ENCODE results near the gene DUSP12. TPM values are rescaled to one million over a fixed set of nuclear protein-coding genes. Genes with fewer than 3 reads are reported as not detected.
A peak's percentile ranks its signal among the peaks of the same experiment; 100 is the strongest.

Gene DUSP12
- total RNA-seq, result 10 to 100 TPM; 19.4 to 60.1 TPM
- 10 to 100 TPM; 15.0 to 27.1 TPM for polyA plus RNA-seq
- long read RNA-seq, donor 1, transcript DUSP12-203 (5 exons, 740 nt), result minor isoform, 7 of 34 reads
- long read RNA-seq, donor 1, transcript DUSP12-201 (6 exons, 1,270 nt), result major isoform, 18 of 34 reads
- long read RNA-seq, donor 1, partial matches to known transcripts, result 0 of 34 reads
- long read RNA-seq, donor 1, other reads (novel, unspliced or antisense), result 7 of 34 reads
- long read RNA-seq, donor 2, partial matches to known transcripts, result 7 of 13 reads
- long read RNA-seq, donor 2, other reads (novel, unspliced or antisense), result 0 of 13 reads
- long read RNA-seq, donor 3, transcript DUSP12-201 (6 exons, 1,270 nt), result major isoform, 7 of 15 reads
- long read RNA-seq, donor 3, partial matches to known transcripts, result 0 of 15 reads
- long read RNA-seq, donor 3, other reads (novel, unspliced or antisense), result 5 of 15 reads
- long read RNA-seq, donor 4, transcript DUSP12-201 (6 exons, 1,270 nt), result major isoform, 5 of 13 reads
- long read RNA-seq, donor 4, partial matches to known transcripts, result 0 of 13 reads
- long read RNA-seq, donor 4, other reads (novel, unspliced or antisense), result 6 of 13 reads
- long read RNA-seq, donor 5, transcript DUSP12-201 (6 exons, 1,270 nt), result major isoform, 13 of 34 reads
- long read RNA-seq, donor 5, partial matches to known transcripts, result 0 of 34 reads
- long read RNA-seq, donor 5, other reads (novel, unspliced or antisense), result 20 of 34 reads

- ATAC-seq (ENCODE audit: insufficient read depth, low FRiP score) (peak; percentile 99), DNase-seq (peak; percentile 94 to 97 (median 96))
- Histone ChIP-seq H3K36me3 (ENCODE audit: control insufficient read depth in 4 of 4, insufficient read depth in 4 of 4, low read length in 4 of 4) (peaks cover 2 to 29% (median 9%) of the 10 kb centered on the region in 4 donors), H3K9me3 (ENCODE audit: control insufficient read depth in 4 of 4, insufficient read depth in 3 of 4, low read length in 3 of 4) (no peaks in the 10 kb centered on the region), H3K4me3 (peak within 1 kb of the TSS; percentile 93), H3K4me1 (ENCODE audit: control insufficient read depth in 5 of 5, insufficient read depth in 5 of 5, low read length in 5 of 5) (peaks cover 0 to 14% (median 2%) of the 10 kb centered on the region in 5 donors), H3K9ac (ENCODE audit: insufficient read depth in 1 of 2, low read length in 2 of 2) (peak within 1 kb of the TSS; percentile 64 to 66), H3K27me3 (ENCODE audit: control insufficient read depth in 3 of 3, insufficient read depth in 3 of 3, low read length in 2 of 3) (no peaks in the 10 kb centered on the region), H3K27ac (ENCODE audit: low read depth in 1 of 2, low read length in 1 of 2) (peak within 1 kb of the TSS; percentile 93 to 95)
- 0% methylated on average over 63 to 65 of the region's 65 CpGs for WGBS, 2 donors
- no peak for TF ChIP-seq CTCF (IDR thresholded peaks at IDR 0.05; ENCODE audit: control extremely low read depth, extremely low read depth)
Measured at GRCh38 chr1:161749509-161750407, at the start of gene DUSP12. Gene DUSP12 (plus strand): TSS chr1:161749786. CDS start chr1:161749802, 16 bp downstream.

GRCh38 chr1:161702250-161702649 lies 47.3 kb upstream of the DUSP12 start:
- ATAC-seq (ENCODE audit: insufficient read depth, low FRiP score) (no peak), DNase-seq (peak in 2 of 3 donors; percentile 17 to 24)
- 70 to 87% methylated on average over 8 of the region's 8 CpGs for WGBS, 2 donors
- H3K4me3 ChIP-seq, result no peak overlapping the region
- no peak for TF ChIP-seq CTCF (IDR thresholded peaks at IDR 0.05; ENCODE audit: control extremely low read depth, extremely low read depth)
- H3K4me1 ChIP-seq (ENCODE audit: control insufficient read depth in 5 of 5, insufficient read depth in 5 of 5, low read length in 5 of 5), result no peaks in the 10 kb centered on the region
- no peaks in the 10 kb centered on the region for H3K9me3 ChIP-seq (ENCODE audit: control insufficient read depth in 4 of 4, insufficient read depth in 3 of 4, low read length in 3 of 4)
- peaks cover 0 to 3% (median 0%) of the 10 kb centered on the region in 3 donors for H3K27me3 ChIP-seq (ENCODE audit: control insufficient read depth in 3 of 3, insufficient read depth in 3 of 3, low read length in 2 of 3)
- H3K27ac ChIP-seq (ENCODE audit: low read depth in 1 of 2, low read length in 1 of 2), result no peak overlapping the region
- no peak overlapping the region for H3K9ac ChIP-seq (ENCODE audit: insufficient read depth in 1 of 2, low read length in 2 of 2)
- H3K36me3 ChIP-seq (ENCODE audit: control insufficient read depth in 4 of 4, insufficient read depth in 4 of 4, low read length in 4 of 4), result no peaks in the 10 kb centered on the region

- no peak overlapping the region for H3K27ac ChIP-seq (ENCODE audit: low read depth in 1 of 2, low read length in 1 of 2)
- no peak for DNase-seq
- no peaks in the 10 kb centered on the region for H3K4me1 ChIP-seq (ENCODE audit: control insufficient read depth in 5 of 5, insufficient read depth in 5 of 5, low read length in 5 of 5)
- 72 to 82% methylated on average over 4 of the region's 4 CpGs for WGBS, 2 donors
- H3K9me3 ChIP-seq (ENCODE audit: control insufficient read depth in 4 of 4, insufficient read depth in 3 of 4, low read length in 3 of 4), result no peaks in the 10 kb centered on the region
- no peak overlapping the region for H3K9ac ChIP-seq (ENCODE audit: insufficient read depth in 1 of 2, low read length in 2 of 2)
- no peak for TF ChIP-seq CTCF (IDR thresholded peaks at IDR 0.05; ENCODE audit: control extremely low read depth, extremely low read depth)
- peaks cover 0 to 3% (median 0%) of the 10 kb centered on the region in 3 donors for H3K27me3 ChIP-seq (ENCODE audit: control insufficient read depth in 3 of 3, insufficient read depth in 3 of 3, low read length in 2 of 3)
- ATAC-seq (ENCODE audit: insufficient read depth, low FRiP score), result no peak
- H3K36me3 ChIP-seq (ENCODE audit: control insufficient read depth in 4 of 4, insufficient read depth in 4 of 4, low read length in 4 of 4), result no peaks in the 10 kb centered on the region
- H3K4me3 ChIP-seq, result no peak overlapping the region
Measured at GRCh38 chr1:161705537-161705936, 44.0 kb upstream of the DUSP12 start.

Measured in lung (tissue), 16 donors.